ENCODE data around the gene SYNGR1. TPM values are rescaled to one million over a fixed set of nuclear protein-coding genes. Genes with fewer than 3 reads are reported as not detected.

The SYNGR1 gene
- total RNA-seq, 2 donors from 2014 or later: 29.4 to 29.5 TPM

GRCh38 chr22:39360242-39360641, 10.5 kb downstream of the SYNGR1 start:
- DNase-seq (ENCODE audit: low spot score): no peak
- Histone ChIP-seq H3K9me3 (no peaks in the 10 kb centered on the region), H3K4me3 (no peak overlapping the region), H3K27ac (no peak overlapping the region), H3K27me3 (no peaks in the 10 kb centered on the region), H3K4me1 (peaks cover 0 to 30% of the 10 kb centered on the region in 2 donors), H3K36me3 (no peaks in the 10 kb centered on the region)
- TF ChIP-seq CTCF (IDR thresholded peaks at IDR 0.05): no peak

GRCh38 chr22:39360674-39361413, 11.1 kb downstream of the SYNGR1 start:
- Histone ChIP-seq H3K27ac (no peak overlapping the region), H3K9me3 (no peaks in the 10 kb centered on the region), H3K4me1 (peaks cover 0 to 33% of the 10 kb centered on the region in 2 donors), H3K36me3 (no peaks in the 10 kb centered on the region), H3K27me3 (no peaks in the 10 kb centered on the region), H3K4me3 (no peak overlapping the region)
- DNase-seq (ENCODE audit: low spot score): no peak
- TF ChIP-seq CTCF (IDR thresholded peaks at IDR 0.05): no peak

GRCh38 chr22:39361496-39361895, 11.7 kb downstream of the SYNGR1 start:
- Histone ChIP-seq H3K9me3 (no peaks in the 10 kb centered on the region), H3K4me1 (peaks cover 0 to 33% of the 10 kb centered on the region in 2 donors), H3K4me3 (no peak overlapping the region), H3K27ac (no peak overlapping the region), H3K36me3 (no peaks in the 10 kb centered on the region), H3K27me3 (no peaks in the 10 kb centered on the region)
- no peak for DNase-seq (ENCODE audit: low spot score)
- no peak for TF ChIP-seq CTCF (IDR thresholded peaks at IDR 0.05)

- Histone ChIP-seq H3K36me3 (no peaks in the 10 kb centered on the region), H3K4me3 (no peak overlapping the region), H3K4me1 (peaks cover 0 to 33% of the 10 kb centered on the region in 2 donors), H3K27me3 (no peaks in the 10 kb centered on the region), H3K9me3 (no peaks in the 10 kb centered on the region), H3K27ac (no peak overlapping the region)
- TF ChIP-seq CTCF (IDR thresholded peaks at IDR 0.05): no peak
- DNase-seq (ENCODE audit: low spot score): no peak
These were observed 12.5 kb downstream of the SYNGR1 start for GRCh38 chr22:39362271-39362670.

- H3K36me3 ChIP-seq: no peaks in the 10 kb centered on the region
- no peaks in the 10 kb centered on the region for H3K27me3 ChIP-seq
- H3K27ac ChIP-seq: no peak overlapping the region
- H3K9me3 ChIP-seq: no peaks in the 10 kb centered on the region
- no peak for DNase-seq (ENCODE audit: low spot score)
- H3K4me1 ChIP-seq: peaks cover 0 to 33% of the 10 kb centered on the region in 2 donors
- no peak for TF ChIP-seq CTCF (IDR thresholded peaks at IDR 0.05)
- H3K4me3 ChIP-seq: no peak overlapping the region
These were observed 13.1 kb downstream of the SYNGR1 start for GRCh38 chr22:39362932-39363331.

All from right atrium auricular region (tissue), 2 donors.